ENCODE data around the gene LPAR2. TPM values are rescaled to one million over a fixed set of nuclear protein-coding genes. Genes with fewer than 3 reads are reported as not detected.
"Not testable (repeated sequence)": the region's sequence is repeated elsewhere in the genome, so short reads cannot be mapped to it uniquely, and the experiment has no call there.

LPAR2 gene
- total RNA-seq, 1 donor from 2014 or later, result 19.2 TPM

- Histone ChIP-seq H3K36me3 (ENCODE audit: control insufficient read depth, insufficient read depth, low read length) (no peaks in the 10 kb centered on the region), H3K4me3 (ENCODE audit: low read depth, low read length) (no peak overlapping the region), H3K27me3 (ENCODE audit: control insufficient read depth, insufficient read depth, low read length) (no peaks in the 10 kb centered on the region)
- DNase-seq (ENCODE audit: low read depth), result no peak
- TF ChIP-seq CTCF (IDR thresholded peaks at IDR 0.05; ENCODE audit: insufficient read depth, low read length, poor library complexity, severe bottlenecking), result no peak
Measured at GRCh38 chr19:19615086-19615485, 12.9 kb downstream of the LPAR2 start.

GRCh38 chr19:19613506-19613905 lies 14.5 kb downstream of the LPAR2 start:
- Histone ChIP-seq H3K4me3 (ENCODE audit: low read depth, low read length) (no peak overlapping the region), H3K27me3 (ENCODE audit: control insufficient read depth, insufficient read depth, low read length) (no peaks in the 10 kb centered on the region), H3K36me3 (ENCODE audit: control insufficient read depth, insufficient read depth, low read length) (no peaks in the 10 kb centered on the region)
- DNase-seq (ENCODE audit: low read depth), result no peak
- TF ChIP-seq CTCF (IDR thresholded peaks at IDR 0.05; ENCODE audit: insufficient read depth, low read length, poor library complexity, severe bottlenecking), result no peak

GRCh38 chr19:19610376-19611202 lies 17.4 kb downstream of the LPAR2 start:
- TF ChIP-seq CTCF (IDR thresholded peaks at IDR 0.05; ENCODE audit: insufficient read depth, low read length, poor library complexity, severe bottlenecking), result no peak
- DNase-seq (ENCODE audit: low read depth), result no peak
- H3K4me3 ChIP-seq (ENCODE audit: low read depth, low read length), result no peak overlapping the region
- H3K36me3 ChIP-seq (ENCODE audit: control insufficient read depth, insufficient read depth, low read length), result no peaks in the 10 kb centered on the region
- H3K27me3 ChIP-seq (ENCODE audit: control insufficient read depth, insufficient read depth, low read length), result no peaks in the 10 kb centered on the region

DNA sequence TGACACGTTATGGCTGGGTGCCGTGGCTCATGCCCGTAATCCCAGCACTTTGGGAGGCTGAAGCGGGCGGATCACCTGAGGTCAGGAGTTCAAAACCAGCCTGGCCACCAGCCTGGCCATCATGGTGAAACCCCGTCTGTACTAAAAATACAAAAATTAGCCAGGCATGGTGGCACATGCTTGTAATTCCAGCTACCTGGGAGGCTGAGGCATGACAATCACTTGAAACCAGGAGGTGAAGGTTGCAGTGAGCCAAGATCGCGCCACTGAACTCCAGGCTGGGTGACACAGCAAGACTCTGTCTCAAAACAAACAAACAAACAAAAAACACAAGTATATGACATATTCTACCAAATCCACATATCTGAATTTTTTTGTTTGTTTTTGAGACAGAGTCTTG lies 21.3 kb downstream of the LPAR2 start:
- H3K4me3 ChIP-seq (ENCODE audit: low read depth, low read length); DNase-seq (ENCODE audit: low read depth); H3K27me3 ChIP-seq (ENCODE audit: control insufficient read depth, insufficient read depth, low read length); H3K36me3 ChIP-seq (ENCODE audit: control insufficient read depth, insufficient read depth, low read length): not testable (repeated sequence)

- TF ChIP-seq CTCF (IDR thresholded peaks at IDR 0.05; ENCODE audit: insufficient read depth, low read length, poor library complexity, severe bottlenecking), result no peak
- no peak for DNase-seq (ENCODE audit: low read depth)
- Histone ChIP-seq H3K27me3 (ENCODE audit: control insufficient read depth, insufficient read depth, low read length) (no peaks in the 10 kb centered on the region), H3K4me3 (ENCODE audit: low read depth, low read length) (no peak overlapping the region), H3K36me3 (ENCODE audit: control insufficient read depth, insufficient read depth, low read length) (no peaks in the 10 kb centered on the region)
Measured at GRCh38 chr19:19606021-19606420, 22.0 kb downstream of the LPAR2 start.

- no peaks in the 10 kb centered on the region for H3K36me3 ChIP-seq (ENCODE audit: control insufficient read depth, insufficient read depth, low read length)
- no peaks in the 10 kb centered on the region for H3K27me3 ChIP-seq (ENCODE audit: control insufficient read depth, insufficient read depth, low read length)
- TF ChIP-seq CTCF (IDR thresholded peaks at IDR 0.05; ENCODE audit: insufficient read depth, low read length, poor library complexity, severe bottlenecking), result no peak
- DNase-seq (ENCODE audit: low read depth), result no peak
- H3K4me3 ChIP-seq (ENCODE audit: low read depth, low read length), result no peak overlapping the region
Measured at GRCh38 chr19:19602713-19603324, 25.2 kb downstream of the LPAR2 start.
